ENCODE measurements around the gene TASP1.

DNA sequence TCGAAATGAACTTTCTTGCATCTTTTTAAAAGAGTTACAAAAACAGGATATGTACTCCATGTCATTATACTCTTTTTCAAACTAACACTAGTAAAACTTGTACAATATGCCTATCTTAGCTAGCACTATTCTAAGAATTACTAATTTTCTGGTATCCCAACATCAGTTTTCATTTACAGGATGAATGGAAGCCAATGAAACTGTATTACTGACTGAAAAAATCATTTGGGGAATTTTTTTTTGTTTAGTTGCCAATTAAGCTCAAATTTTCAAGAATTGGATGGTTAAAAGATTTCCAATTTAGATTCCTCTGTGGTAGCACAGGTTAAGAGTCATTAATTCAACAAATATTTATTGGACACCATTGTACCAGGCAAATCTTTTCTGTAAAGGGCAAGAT is 30.7 kb downstream of the TASP1 start:
- TF ChIP-seq POLR2A (IDR thresholded peaks at IDR 0.05; ENCODE audit: low read length): no peak
- TF ChIP-seq GATA1 (IDR thresholded peaks at IDR 0.05; ENCODE audit: low read depth, low read length): no peak

All from erythroblast (primary cell).